ENCODE results near the gene MCM3.

GRCh38 chr6:52245425-52245824, 39.1 kb downstream of the MCM3 start:
- no peak for TF ChIP-seq CTCF (IDR thresholded peaks at IDR 0.05)
- no peak for TF ChIP-seq EZH2 (IDR thresholded peaks at IDR 0.05; ENCODE audit: borderline replicate concordance, insufficient read depth, low read depth, low read length, poor library complexity, severe bottlenecking)
